Smooth muscle cell of the brain vasculature (primary cell): ENCODE results near the gene HOXD3.

Source experiments
- DNase-seq: peaks from one replicate; pipeline ENCODE4 v3.0.0-alpha.2; 2012; ENCODE audit warnings: low read depth, low spot score

HOXD3 gene

GRCh38 chr2:176162911-176163671 lies 6.0 kb downstream of the HOXD3 start:
- DNase-seq = no peak

- DNase-seq = no peak
Observed at GRCh38 chr2:176163672-176164056, 6.6 kb downstream of the HOXD3 start.

- DNase-seq = no peak
Observed at GRCh38 chr2:176164201-176164600, 7.1 kb downstream of the HOXD3 start.

GRCh38 chr2:176164611-176165369 lies 7.7 kb downstream of the HOXD3 start:
- DNase-seq = no peak

GRCh38 chr2:176165370-176166050 lies 8.4 kb downstream of the HOXD3 start:
- no peak for DNase-seq

GRCh38 chr2:176166272-176166671 lies 9.2 kb downstream of the HOXD3 start:
- no peak for DNase-seq

GRCh38 chr2:176167398-176167797 lies 10.3 kb downstream of the HOXD3 start:
- DNase-seq = no peak

- DNase-seq = no peak
Observed at GRCh38 chr2:176169181-176169580, 12.1 kb downstream of the HOXD3 start.

- no peak for DNase-seq
Observed at GRCh38 chr2:176169711-176170110, 12.6 kb downstream of the HOXD3 start.

GRCh38 chr2:176170602-176171305 lies 13.6 kb downstream of the HOXD3 start:
- no peak for DNase-seq

GRCh38 chr2:176171351-176172006 lies 14.4 kb downstream of the HOXD3 start:
- DNase-seq = no peak

- DNase-seq = no peak
Observed at GRCh38 chr2:176172007-176172894, 15.1 kb downstream of the HOXD3 start.

- no peak for DNase-seq
Observed at GRCh38 chr2:176172895-176173566, 15.9 kb downstream of the HOXD3 start.

GRCh38 chr2:176173567-176174381 lies 16.7 kb downstream of the HOXD3 start:
- no peak for DNase-seq

GRCh38 chr2:176174382-176174823 lies 17.3 kb downstream of the HOXD3 start:
- DNase-seq = no peak

GRCh38 chr2:176174824-176175708 lies 18.0 kb downstream of the HOXD3 start:
- no peak for DNase-seq

- no peak for DNase-seq
Observed at GRCh38 chr2:176175709-176176607, 18.9 kb downstream of the HOXD3 start.
